ENCODE data around the gene HEPHL1. TPM values are rescaled to one million over a fixed set of nuclear protein-coding genes. Genes with fewer than 3 reads are reported as not detected.

The HEPHL1 gene
- polyA plus RNA-seq, 3 donors, result 0.13 to 0.49 (median 0.14) TPM

DNA sequence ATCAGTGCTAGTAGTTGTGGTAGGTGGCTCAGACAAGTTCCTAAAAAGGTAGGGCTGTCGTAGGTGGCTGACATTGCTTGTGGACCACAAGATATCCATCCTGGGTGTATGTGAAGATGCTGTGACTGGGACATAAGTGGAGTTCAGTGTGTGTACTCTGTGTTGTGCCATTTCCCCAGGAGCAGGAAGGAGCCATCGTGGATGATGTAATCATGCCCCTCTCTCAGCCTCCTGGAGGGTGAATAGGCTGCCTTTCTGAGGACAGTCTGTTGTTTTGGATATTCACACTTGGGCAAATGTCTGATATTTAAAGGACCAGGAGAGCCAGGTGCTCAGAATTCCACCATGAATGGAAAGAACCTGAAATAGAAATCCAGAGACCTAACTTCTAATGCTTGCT lies 2.7 kb downstream of the HEPHL1 start:
- no peak for DNase-seq (ENCODE audit: low read depth in 3 of 3, low spot score in 2 of 3)

- DNase-seq (ENCODE audit: low read depth in 3 of 3, low spot score in 2 of 3), result no peak
Observed at GRCh38 chr11:94024547-94024946, 3.4 kb downstream of the HEPHL1 start.

DNA sequence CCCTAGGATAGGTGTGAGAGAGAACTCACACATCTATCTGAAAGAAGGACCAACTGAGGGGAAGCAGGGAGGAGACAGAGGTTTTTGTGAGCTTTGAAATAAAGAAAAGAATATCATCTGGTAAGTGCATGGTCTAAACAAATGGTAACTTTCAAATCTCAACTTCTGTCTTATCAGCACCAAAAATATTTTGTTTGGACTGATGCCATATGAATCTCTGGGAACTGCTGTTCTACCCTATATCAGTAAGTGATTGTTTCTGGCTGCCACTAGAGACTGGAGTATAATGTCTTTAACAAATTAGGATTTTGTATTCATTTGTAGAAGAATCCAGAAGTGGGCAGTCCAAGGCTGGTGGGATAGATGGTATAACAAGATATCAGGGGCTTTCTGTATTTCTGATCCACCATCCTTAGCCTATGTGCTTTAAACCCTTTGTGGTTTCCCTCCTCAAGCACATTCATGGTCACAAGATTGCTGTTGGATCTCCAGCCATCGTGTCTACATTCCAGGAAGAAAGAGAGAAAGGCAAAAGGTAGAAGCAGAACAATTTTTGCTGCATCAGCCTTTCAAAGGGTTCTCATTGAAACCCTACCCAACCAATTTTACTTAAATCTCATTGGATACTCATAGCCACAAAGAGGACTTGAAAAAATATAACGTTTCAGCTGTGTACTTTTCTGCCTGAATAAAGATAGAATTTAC lies 4.7 kb downstream of the HEPHL1 start:
- peak in 2 of 3 donors; percentile 29 to 33 for DNase-seq (ENCODE audit: low read depth in 3 of 3, low spot score in 2 of 3)

GRCh38 chr11:94027210-94027609 lies 6.1 kb downstream of the HEPHL1 start:
- DNase-seq (ENCODE audit: low read depth in 3 of 3, low spot score in 2 of 3), result no peak

DNA sequence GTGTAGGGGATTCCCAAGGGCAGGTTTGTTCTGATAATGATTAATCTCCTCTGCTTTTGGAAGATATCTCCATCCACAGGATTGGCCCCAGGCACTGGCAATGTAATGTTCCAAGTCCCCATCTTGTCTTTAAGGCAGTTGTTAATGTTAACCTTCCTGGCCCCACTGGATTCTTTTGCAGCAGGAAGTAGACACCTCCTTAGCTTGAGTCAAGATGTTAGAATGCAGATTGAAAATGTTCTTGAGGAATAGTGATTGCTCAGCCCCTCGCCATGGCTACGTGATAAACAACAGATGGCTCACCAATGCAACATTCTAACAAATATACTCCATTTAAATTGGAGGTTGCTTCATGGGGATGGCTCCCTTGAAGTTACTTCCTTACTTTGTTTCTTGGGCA lies 7.3 kb downstream of the HEPHL1 start:
- no peak for DNase-seq (ENCODE audit: low read depth in 3 of 3, low spot score in 2 of 3)

- DNase-seq (ENCODE audit: low read depth in 3 of 3, low spot score in 2 of 3), result no peak
Observed at GRCh38 chr11:94030059-94030458, 8.9 kb downstream of the HEPHL1 start.

GRCh38 chr11:94031625-94032024 lies 10.5 kb downstream of the HEPHL1 start:
- DNase-seq (ENCODE audit: low read depth in 3 of 3, low spot score in 2 of 3), result no peak

GRCh38 chr11:94032066-94032465 lies 10.9 kb downstream of the HEPHL1 start:
- DNase-seq (ENCODE audit: low read depth in 3 of 3, low spot score in 2 of 3), result no peak

GRCh38 chr11:94032725-94033124 lies 11.6 kb downstream of the HEPHL1 start:
- no peak for DNase-seq (ENCODE audit: low read depth in 3 of 3, low spot score in 2 of 3)

GRCh38 chr11:94034207-94034606 lies 13.1 kb downstream of the HEPHL1 start:
- no peak for DNase-seq (ENCODE audit: low read depth in 3 of 3, low spot score in 2 of 3)

DNA sequence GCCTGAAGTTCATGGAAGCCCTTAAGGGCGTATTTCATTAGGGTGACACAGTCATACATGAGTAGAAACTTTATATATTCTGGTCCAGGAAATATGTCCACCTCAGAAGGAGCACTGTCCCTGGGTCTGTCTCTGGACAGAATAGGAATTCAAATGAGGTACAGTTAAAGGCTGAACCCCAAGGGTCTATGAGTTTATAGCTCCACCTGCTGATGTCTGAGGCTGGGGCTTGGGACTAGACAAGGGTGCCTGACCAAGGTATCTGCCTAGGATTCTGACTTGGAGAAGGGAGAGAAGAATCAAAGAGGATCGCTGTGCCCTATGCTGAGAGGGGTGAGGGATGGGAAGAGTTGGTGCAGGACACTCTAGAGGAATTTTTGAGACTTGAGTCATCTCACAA lies 14.9 kb downstream of the HEPHL1 start:
- DNase-seq (ENCODE audit: low read depth in 3 of 3, low spot score in 2 of 3), result no peak

DNA sequence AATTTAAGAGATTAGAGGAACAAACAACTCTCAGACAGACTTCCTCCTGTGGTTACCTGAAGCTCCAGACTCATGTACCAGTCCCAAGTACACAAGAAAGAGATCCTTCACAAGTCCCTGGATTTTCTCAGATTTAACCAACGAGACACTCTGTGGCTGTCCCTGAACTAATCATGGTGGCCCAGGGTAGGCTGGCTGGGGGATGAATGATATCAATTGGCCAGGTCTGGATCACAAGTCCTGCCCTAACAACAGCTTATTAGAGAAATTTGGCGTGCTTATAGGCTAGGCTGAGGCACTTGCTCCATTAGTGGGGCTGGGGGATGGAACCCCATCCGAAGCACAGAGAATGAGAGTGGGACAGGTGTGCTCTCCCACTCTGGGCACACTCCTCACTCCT lies 22.1 kb downstream of the HEPHL1 start:
- no peak for DNase-seq (ENCODE audit: low read depth in 3 of 3, low spot score in 2 of 3)

DNA sequence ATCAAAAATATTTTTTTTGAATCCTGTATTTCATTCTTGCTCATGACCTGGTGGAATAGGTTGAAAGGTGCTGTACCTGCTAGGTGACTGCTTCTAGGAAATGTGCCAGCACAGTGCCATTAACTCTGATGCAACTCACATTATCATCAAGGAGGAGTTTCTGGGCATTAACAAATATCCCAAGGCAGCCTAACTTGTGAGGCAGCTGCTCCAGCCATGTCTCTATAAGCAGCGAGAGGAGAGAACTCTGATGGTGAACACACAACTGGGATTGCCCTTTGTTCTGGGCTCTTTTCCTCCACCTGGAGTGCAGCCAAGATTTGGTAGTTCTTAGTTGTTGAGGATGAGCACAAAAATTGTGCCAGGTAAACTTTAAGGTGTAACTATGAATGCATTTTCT lies 25.6 kb downstream of the HEPHL1 start:
- no peak for DNase-seq (ENCODE audit: low read depth in 3 of 3, low spot score in 2 of 3)

DNA sequence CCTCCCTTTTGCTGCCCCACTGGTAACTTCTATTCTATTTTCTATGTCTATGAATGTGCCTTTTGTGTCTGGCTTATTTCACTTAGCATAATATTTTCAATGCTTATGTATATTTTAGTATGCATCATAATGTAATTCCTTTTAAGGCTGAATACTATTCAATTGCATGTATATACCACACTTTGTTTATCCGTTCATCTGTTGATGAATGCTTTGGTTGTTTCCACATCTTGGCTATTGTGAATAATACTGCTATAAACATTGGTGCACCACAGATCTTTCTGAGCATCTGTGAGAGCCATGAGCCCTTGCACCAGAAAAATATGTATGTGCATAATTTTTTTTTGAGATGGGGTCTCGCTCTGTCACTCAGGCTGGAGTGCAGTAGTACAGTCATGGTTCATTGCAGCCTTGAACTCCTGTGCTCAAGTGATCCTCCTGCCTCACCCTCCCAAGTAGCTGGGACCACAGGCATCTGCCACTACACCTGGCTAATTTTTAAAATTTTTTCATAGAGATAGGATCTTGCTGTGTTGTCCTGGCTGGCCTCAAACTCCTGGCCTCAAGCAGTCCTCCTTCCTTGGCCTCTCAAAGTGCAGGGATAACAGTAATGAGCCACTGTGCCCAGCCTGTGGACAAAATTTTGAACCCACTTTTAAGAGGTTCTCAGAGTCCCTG lies 27.0 kb downstream of the HEPHL1 start:
- no peak for DNase-seq (ENCODE audit: low read depth in 3 of 3, low spot score in 2 of 3)

DNA sequence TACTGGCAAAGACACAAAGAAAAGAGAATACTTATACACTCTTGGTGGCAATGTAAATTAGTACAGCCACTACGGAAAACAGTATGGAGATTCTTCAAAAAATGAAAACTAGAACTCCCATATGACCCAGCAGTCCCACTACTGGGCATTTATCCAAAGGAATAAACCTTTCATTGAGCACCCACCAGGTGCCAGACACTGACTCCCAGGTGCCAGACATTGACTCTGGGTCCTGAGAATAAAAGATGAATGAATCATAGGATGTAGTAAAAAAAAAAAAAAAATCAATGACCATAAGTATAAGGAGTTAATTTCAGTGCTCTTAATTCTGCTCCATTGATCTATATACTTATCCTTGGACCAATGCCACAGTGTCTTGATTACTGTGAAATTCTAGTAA lies 28.2 kb downstream of the HEPHL1 start:
- no peak for DNase-seq (ENCODE audit: low read depth in 3 of 3, low spot score in 2 of 3)

DNA sequence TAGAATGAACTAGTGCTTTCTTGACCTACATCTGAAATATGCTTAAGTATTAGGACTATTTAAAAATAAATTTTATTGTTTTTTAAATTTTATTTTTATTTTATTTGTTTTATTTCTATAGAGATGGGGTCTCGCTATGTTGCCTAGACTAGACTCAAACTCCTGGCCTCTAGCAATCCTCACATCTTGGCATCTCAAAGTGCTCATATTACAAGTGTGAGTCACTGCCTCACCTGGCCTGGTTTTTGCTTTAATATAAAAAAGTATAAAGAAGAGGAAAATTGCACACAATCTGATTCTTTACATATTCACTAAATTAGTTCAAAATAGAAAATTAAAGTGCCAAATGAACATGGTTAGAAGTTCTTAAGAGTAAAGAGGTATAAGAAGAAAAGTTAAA lies 37.5 kb downstream of the HEPHL1 start:
- DNase-seq (ENCODE audit: low read depth in 3 of 3, low spot score in 2 of 3), result no peak

DNA sequence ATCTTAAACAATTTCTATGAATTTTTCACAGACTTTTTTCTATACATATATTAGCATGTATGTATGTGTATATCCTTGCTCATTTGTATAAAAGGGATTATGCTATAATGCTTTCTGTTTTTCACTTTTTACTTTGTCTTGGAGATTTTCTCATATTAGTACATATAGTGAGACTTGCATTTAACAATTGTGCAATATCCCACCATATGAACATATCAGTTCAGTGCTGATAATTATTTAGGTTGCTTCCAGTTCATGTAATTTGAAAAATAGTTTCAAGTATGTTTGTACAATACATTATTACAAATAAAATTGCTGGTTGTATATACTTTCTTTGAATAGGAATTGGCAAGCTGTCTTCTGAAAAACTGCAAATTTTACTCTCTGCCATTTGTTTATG lies 37.9 kb downstream of the HEPHL1 start:
- DNase-seq (ENCODE audit: low read depth in 3 of 3, low spot score in 2 of 3), result no peak

DNA sequence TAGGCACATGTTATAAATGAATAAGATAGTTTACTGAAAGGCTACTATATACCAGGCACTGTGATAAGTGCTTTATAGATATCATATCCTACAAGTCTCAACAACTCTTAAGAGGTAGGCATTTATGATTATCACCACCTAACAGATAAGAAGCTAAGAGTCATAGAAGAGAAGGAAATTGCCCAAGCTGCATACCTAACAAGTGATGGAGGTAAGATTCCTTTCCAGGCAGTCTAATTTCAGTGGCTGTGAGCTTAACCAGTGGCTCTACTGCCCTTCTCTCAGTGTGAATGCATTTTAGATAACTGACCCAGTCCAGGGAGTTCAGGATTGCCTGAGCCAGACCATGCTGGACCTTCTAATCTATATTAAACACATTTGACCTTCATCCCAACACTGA lies 39.2 kb downstream of the HEPHL1 start:
- DNase-seq (ENCODE audit: low read depth in 3 of 3, low spot score in 2 of 3), result no peak

DNA sequence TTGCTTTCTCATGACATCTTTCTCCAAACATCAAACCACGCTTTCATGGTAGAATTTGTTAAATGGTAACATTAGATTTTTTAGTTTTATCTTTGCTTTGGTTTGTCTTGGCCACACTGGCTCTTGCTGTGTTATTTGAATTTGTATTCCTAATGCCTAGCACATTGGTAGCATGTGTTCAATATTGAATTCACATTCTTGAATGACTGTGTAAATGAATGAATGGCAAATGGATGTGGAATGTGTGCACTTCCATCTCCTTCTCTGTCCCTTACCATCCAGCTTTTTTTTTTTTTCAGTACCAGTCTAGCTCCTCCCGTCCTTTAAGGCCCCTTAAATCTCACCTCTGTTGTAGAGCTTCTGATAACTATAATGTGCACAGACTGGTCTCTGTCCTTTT lies 41.2 kb downstream of the HEPHL1 start:
- no peak for DNase-seq (ENCODE audit: low read depth in 3 of 3, low spot score in 2 of 3)

- DNase-seq (ENCODE audit: low read depth in 3 of 3, low spot score in 2 of 3), result peak in 2 of 3 donors; percentile 2
Observed at GRCh38 chr11:94066901-94067429, 45.8 kb downstream of the HEPHL1 start.

DNA sequence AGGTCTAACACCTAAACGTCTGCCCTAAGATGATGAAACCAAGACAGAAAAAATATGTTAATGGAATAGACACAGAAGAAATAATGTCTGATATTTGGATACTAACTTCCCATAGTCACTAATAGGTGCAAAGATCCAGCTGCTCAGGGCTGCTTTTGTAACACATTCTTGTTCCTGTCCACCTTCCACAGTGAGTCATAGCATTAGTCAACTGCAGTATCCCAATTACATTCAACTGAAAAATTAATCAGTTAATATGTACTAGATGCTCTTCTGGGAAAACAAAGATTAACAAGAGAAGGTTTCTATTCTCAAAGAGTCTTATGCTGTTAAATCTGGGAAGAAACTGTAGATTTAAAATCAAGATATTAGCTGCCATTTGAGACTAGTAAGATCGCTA lies 47.6 kb downstream of the HEPHL1 start:
- no peak for DNase-seq (ENCODE audit: low read depth in 3 of 3, low spot score in 2 of 3)

- DNase-seq (ENCODE audit: low read depth in 3 of 3, low spot score in 2 of 3), result no peak
Observed at GRCh38 chr11:94077552-94078293, 56.6 kb downstream of the HEPHL1 start.
